Activated CD8-positive, alpha-beta T cell treated with anti-CD3 and anti-CD28 coated beads, Interleukin-2, amount 10 ng/mL, durations not matched to agents 7 days and 5 days (primary cell): ENCODE results near the gene KCNAB2. TPM values are rescaled to one million over a fixed set of nuclear protein-coding genes. Genes with fewer than 3 reads are reported as not detected.

ENCODE experiments used
- ATAC-seq: fragments of 150-1000 bp; cut with Tn5 transposase; one replicate; pipeline ENCODE4 v1.10.0; 2021; ENCODE audit warnings: moderate library complexity
- CTCF ChIA-PET: fragments of 350-600 bp; sonication (Branson Sonifier 250); formaldehyde crosslinking; loops from one replicate; lab custom pipeline; 2021; ENCODE audit warnings: antibody characterized with exemption; lab: Charles Lee
- POLR2A ChIA-PET: fragments of 350-600 bp; sonication (Branson Sonifier 250); formaldehyde crosslinking; loops from one replicate; lab custom pipeline; 2021; ENCODE audit warnings: antibody characterized with exemption; lab: Charles Lee
- DNase-seq: peaks from one replicate; pipeline ENCODE4 v3.0.0-alpha.2; 2020
- H3K27ac Mint-ChIP-seq: one replicate; pipeline ENCODE4 v1.8.0; 2021; ENCODE audit warnings: mild to moderate bottlenecking, mixed read lengths
- H3K27me3 Mint-ChIP-seq: one replicate; pipeline ENCODE4 v1.8.0; 2021; ENCODE audit warnings: low read depth, mixed read lengths
- H3K36me3 Mint-ChIP-seq: one replicate; pipeline ENCODE4 v1.8.0; 2021; ENCODE audit warnings: low read depth, mixed read lengths
- H3K4me1 Mint-ChIP-seq: one replicate; pipeline ENCODE4 v1.8.0; 2021; ENCODE audit warnings: low read depth, mixed read lengths
- H3K4me3 Mint-ChIP-seq: one replicate; pipeline ENCODE4 v1.8.0; 2021; ENCODE audit warnings: mild to moderate bottlenecking, mixed read lengths
- H3K9me3 Mint-ChIP-seq: one replicate; pipeline ENCODE4 v1.8.0; 2022; ENCODE audit warnings: mixed read lengths; ENCODE audit not compliant: insufficient read depth
- total RNA-seq, 2 experiments: library from RNA; stranded (reverse); gene quantifications; one replicate each; pipeline ENCODE4 v1.2.3, GENCODE V29; 2021

KCNAB2 gene
- total RNA-seq, 2 experiments from 2014 or later: 343 to 360 TPM

DNA sequence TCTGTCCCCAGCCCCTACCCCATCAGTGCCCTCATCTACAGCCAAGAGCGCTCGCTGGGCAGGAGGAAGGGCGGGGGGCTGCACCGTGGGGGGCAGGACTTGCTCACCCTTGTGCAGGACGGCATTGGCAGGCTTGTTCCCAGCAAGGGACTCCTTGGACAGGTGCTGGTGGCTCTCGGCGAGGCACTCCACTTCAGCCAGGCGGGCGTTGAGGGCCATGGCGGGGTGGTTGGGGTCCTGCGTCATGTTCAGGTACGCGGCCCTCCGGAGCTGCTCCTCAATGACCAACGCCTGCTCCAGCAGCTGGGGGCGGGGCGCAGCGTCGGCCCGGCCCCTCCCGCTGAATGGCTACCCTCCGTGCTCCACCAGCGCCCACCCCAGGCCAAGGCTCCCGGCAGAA is 64.0 kb downstream of the KCNAB2 start:
- no peak overlapping the region for H3K27ac Mint-ChIP-seq
- H3K4me1 Mint-ChIP-seq: no peaks in the 10 kb centered on the region
- peaks cover 11% of the 10 kb centered on the region for H3K27me3 Mint-ChIP-seq
- no peaks in the 10 kb centered on the region for H3K9me3 Mint-ChIP-seq
- ChIA-PET CTCF (no interaction called here), POLR2A (no interaction called here)
- ATAC-seq (no peak), DNase-seq (no peak)
- H3K4me3 Mint-ChIP-seq: no peak overlapping the region
- no peaks in the 10 kb centered on the region for H3K36me3 Mint-ChIP-seq

DNA sequence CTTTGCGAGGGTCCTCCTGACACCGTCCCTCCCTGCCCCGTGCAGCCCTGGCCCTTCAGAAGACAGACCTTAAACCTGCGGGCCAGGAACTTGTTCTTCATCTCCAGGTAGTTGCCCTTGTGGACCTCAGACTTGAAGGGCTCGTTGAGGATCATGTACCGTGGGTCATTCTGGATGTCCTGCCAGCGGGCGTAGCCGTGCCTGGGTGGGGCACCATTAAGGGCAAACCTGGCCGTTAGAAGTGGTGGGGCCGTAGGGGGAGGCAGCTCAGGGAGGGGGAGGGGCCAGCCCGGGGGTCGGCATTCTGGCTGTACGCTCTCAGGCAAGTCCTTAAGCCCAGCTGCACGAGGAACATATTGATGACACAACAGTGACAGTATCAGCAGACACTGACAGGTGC is 64.6 kb downstream of the KCNAB2 start:
- CTCF ChIA-PET: no interaction called here
- POLR2A ChIA-PET: no interaction called here
- no peaks in the 10 kb centered on the region for H3K9me3 Mint-ChIP-seq
- no peak overlapping the region for H3K27ac Mint-ChIP-seq
- DNase-seq (no peak), ATAC-seq (no peak)
- no peaks in the 10 kb centered on the region for H3K4me1 Mint-ChIP-seq
- H3K27me3 Mint-ChIP-seq: peaks cover 11% of the 10 kb centered on the region
- H3K36me3 Mint-ChIP-seq: no peaks in the 10 kb centered on the region
- H3K4me3 Mint-ChIP-seq: no peak overlapping the region

DNA sequence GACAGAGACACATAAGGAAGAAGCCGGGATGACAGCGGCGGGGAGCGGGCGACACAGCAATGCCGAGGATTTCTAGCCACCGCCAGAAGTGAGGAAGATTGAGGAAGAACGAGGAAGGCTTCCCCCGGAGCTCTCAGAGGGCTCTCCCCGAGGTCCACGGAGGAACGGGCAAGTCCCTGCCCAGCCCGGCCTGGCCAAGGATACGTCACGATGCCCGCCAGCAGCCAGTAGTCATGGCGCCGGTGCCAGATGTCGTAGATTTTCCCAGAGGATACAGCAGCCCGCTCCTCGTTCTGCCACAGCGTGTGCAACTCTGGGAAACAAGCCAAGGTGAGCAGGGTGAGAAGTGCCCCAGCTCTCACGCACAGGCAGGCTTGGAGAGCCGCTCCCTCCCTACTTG is 65.9 kb downstream of the KCNAB2 start:
- ChIA-PET CTCF (no interaction called here), POLR2A (no interaction called here)
- ATAC-seq (no peak), DNase-seq (no peak)
- peaks cover 19% of the 10 kb centered on the region for H3K27me3 Mint-ChIP-seq
- no peaks in the 10 kb centered on the region for H3K9me3 Mint-ChIP-seq
- no peaks in the 10 kb centered on the region for H3K36me3 Mint-ChIP-seq
- H3K4me3 Mint-ChIP-seq: no peak overlapping the region
- H3K4me1 Mint-ChIP-seq: no peaks in the 10 kb centered on the region
- no peak overlapping the region for H3K27ac Mint-ChIP-seq

DNA sequence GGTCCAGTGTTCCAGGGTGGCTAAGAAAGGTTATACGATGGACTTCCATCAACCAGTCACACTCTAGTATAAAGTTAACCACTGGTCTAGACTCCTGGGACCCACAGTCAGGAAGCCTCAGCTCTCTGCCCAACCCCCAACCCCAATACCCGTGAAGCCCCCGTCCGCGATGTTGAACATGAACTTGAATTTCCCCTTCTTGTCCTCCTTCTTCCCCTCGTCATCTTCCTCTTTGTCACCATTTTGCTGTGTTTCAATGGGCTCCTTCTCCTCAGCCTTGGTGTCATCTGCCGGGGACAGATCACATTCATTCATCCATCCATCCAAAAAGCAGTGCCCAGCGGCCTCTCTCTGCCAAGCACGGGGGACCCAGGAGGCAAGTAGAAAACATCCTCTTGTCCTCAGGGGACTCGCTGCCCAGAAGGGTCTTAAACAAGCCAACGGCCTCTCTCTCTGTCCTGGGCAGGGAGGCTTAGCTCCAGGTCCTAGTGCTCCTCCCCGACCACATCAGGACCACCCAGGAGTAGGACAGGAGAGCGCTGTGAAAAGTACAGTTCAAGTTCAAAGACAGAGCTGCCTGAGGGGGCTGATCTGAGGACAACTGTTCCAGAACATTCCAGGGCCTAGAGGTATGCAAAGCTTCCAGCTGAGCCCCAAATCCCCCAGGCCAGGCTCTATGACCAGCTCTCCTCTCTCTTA is 66.5 kb downstream of the KCNAB2 start:
- no peak for ATAC-seq
- no peaks in the 10 kb centered on the region for H3K9me3 Mint-ChIP-seq
- H3K27ac Mint-ChIP-seq: no peak overlapping the region
- no peaks in the 10 kb centered on the region for H3K36me3 Mint-ChIP-seq
- POLR2A ChIA-PET: no interaction called here
- no peaks in the 10 kb centered on the region for H3K4me1 Mint-ChIP-seq
- CTCF ChIA-PET: interaction anchor here (0.8 kb wide), 1 partner anchor 133 kb away, joined by 3 read pairs; no protein-coding TSS in a partner anchor
- no peak for DNase-seq
- H3K27me3 Mint-ChIP-seq: peaks cover 23% of the 10 kb centered on the region
- no peak overlapping the region for H3K4me3 Mint-ChIP-seq

DNA sequence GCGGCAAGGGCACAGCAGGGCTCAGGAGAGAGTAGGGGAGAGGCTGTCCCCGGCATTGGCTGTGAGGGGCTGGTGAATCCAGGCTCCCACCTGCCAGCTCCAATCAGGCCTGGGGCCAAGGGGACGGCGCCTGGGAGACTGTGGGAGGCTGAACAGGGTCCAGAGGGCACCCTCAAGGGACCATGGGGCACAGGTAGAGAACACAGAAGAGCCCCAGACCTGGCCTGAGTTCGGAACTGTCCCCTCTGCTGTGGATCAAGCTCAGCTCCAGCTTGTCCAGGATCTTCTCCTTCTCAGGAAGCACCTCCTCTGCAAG is 67.0 kb downstream of the KCNAB2 start:
- no peaks in the 10 kb centered on the region for H3K36me3 Mint-ChIP-seq
- ATAC-seq: no peak
- no peaks in the 10 kb centered on the region for H3K4me1 Mint-ChIP-seq
- peaks cover 23% of the 10 kb centered on the region for H3K27me3 Mint-ChIP-seq
- DNase-seq: no peak
- no peak overlapping the region for H3K27ac Mint-ChIP-seq
- no peaks in the 10 kb centered on the region for H3K9me3 Mint-ChIP-seq
- no peak overlapping the region for H3K4me3 Mint-ChIP-seq
- ChIA-PET CTCF (interaction anchor here (0.8 kb wide), 1 partner anchor 132 kb away, joined by 3 read pairs; no protein-coding TSS in a partner anchor), POLR2A (no interaction called here)

DNA sequence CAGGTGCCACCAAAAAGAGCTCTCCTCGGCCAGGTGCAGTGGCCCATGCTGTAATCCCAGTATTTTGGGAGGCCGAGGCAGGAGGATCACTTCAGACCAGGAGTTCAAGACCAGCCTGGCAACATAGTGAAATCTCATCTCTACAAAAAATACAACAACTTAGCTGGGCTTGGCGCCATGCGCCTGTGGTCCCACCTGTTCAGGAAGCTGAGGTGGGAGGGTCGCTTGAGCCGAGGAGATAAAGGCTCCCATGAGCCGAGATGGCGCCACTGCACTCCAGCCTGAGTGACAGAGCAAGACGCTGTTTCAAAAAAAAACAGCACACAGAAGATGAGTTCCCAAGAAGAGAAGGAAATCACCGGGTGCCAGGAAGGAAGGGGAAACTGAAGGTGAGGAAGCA is 67.4 kb downstream of the KCNAB2 start:
- H3K36me3 Mint-ChIP-seq: no peaks in the 10 kb centered on the region
- ATAC-seq: no peak
- no peaks in the 10 kb centered on the region for H3K9me3 Mint-ChIP-seq
- ChIA-PET CTCF (interaction anchor here (0.8 kb wide), 1 partner anchor 132 kb away, joined by 3 read pairs; no protein-coding TSS in a partner anchor), POLR2A (no interaction called here)
- H3K4me1 Mint-ChIP-seq: no peaks in the 10 kb centered on the region
- no peak overlapping the region for H3K4me3 Mint-ChIP-seq
- no peak overlapping the region for H3K27ac Mint-ChIP-seq
- DNase-seq: no peak
- H3K27me3 Mint-ChIP-seq: peaks cover 23% of the 10 kb centered on the region

DNA sequence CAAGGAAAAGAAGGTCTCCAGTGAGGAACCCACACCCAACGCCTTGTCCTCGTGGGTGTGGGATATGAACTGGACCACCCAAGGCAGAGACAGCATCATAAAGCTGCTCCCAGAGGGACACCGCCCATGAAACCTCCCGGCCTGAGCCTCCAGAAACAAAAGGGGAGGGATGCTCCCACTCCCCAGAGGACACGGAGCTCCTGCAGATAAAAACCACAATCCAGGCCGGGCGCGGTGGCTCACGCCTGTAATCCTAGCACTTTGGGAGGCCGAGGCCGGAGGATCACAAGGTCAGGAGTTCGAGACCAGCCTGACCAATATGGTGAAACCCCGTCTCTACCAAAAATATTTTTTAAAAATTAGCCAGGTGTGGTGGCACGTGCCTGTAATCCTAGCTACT is 68.1 kb downstream of the KCNAB2 start:
- ChIA-PET POLR2A (no interaction called here), CTCF (no interaction called here)
- no peaks in the 10 kb centered on the region for H3K9me3 Mint-ChIP-seq
- ATAC-seq (no peak), DNase-seq (no peak)
- H3K4me1 Mint-ChIP-seq: no peaks in the 10 kb centered on the region
- no peak overlapping the region for H3K27ac Mint-ChIP-seq
- no peaks in the 10 kb centered on the region for H3K36me3 Mint-ChIP-seq
- H3K27me3 Mint-ChIP-seq: peaks cover 19% of the 10 kb centered on the region
- H3K4me3 Mint-ChIP-seq: no peak overlapping the region

DNA sequence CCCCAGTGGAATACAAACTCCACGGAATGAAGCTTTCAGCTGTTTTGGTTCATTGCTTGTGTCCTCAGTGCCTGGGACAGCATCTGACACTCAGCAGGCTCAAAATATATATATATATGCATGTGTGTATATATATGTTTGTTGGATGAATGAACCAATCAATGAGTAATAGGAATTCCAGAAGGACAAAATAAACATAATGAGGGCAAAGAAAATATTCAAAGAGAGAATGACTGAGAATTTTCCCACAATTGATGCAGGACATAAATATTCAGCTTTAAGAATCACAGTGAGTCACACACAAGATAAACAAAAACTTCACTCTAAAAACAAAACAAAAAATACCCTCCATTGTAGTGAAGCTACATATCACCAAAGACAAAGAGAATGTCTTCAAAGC is 70.4 kb downstream of the KCNAB2 start:
- CTCF ChIA-PET: interaction anchor here (1.5 kb wide), 1 partner anchor 69 kb away, joined by 4 read pairs; no protein-coding TSS in a partner anchor
- POLR2A ChIA-PET: no interaction called here
- Mint-ChIP-seq H3K4me3 (no peak overlapping the region), H3K4me1 (no peaks in the 10 kb centered on the region), H3K9me3 (no peaks in the 10 kb centered on the region), H3K36me3 (no peaks in the 10 kb centered on the region), H3K27ac (no peak overlapping the region), H3K27me3 (peaks cover 19% of the 10 kb centered on the region)
- no peak for DNase-seq
- no peak for ATAC-seq

DNA sequence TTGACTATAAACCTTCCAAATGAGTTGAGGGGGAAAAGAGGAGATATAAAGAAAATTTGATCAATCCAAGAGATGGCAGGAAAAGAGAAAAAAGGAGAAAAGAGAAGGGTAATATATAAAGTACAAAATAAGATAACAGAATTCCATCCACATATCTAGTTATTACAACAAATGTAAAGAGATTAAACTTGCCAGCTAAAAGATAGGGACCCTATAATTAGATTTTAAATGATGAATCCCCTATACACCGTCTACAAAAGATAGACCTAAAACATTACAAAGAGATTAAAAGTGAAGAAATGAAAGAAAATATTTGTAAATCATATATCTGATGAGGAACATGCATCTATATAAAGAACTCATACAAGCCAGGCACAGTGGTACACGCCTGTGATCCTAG is 71.4 kb downstream of the KCNAB2 start:
- ATAC-seq (no peak), DNase-seq (no peak)
- no peaks in the 10 kb centered on the region for H3K36me3 Mint-ChIP-seq
- no peaks in the 10 kb centered on the region for H3K9me3 Mint-ChIP-seq
- H3K27me3 Mint-ChIP-seq: peaks cover 16% of the 10 kb centered on the region
- no peak overlapping the region for H3K27ac Mint-ChIP-seq
- no peaks in the 10 kb centered on the region for H3K4me1 Mint-ChIP-seq
- ChIA-PET CTCF (interaction anchor here (1.5 kb wide), 1 partner anchor 68 kb away, joined by 4 read pairs; no protein-coding TSS in a partner anchor), POLR2A (no interaction called here)
- no peak overlapping the region for H3K4me3 Mint-ChIP-seq

DNA sequence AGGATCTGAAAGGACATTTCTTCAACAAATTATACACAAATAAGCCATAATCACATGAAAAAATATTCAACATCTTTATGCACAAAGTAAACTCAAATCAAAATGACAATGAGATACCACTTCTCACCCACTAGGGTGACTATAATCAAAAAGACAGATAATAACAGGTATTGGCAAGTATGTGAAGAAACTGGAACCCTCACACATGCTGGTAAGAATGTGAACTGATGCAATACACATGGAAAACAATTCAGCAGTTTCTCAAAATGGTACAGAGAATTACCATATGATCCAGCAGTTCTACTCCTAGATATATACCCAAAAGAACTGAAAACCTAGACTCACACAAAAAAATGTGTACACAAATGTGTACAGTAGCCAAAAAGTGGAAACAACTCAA is 71.9 kb downstream of the KCNAB2 start:
- Mint-ChIP-seq H3K36me3 (no peaks in the 10 kb centered on the region), H3K27me3 (peaks cover 15% of the 10 kb centered on the region), H3K4me3 (no peak overlapping the region), H3K9me3 (no peaks in the 10 kb centered on the region), H3K27ac (no peak overlapping the region), H3K4me1 (no peaks in the 10 kb centered on the region)
- ATAC-seq: no peak
- DNase-seq: no peak
- ChIA-PET POLR2A (no interaction called here), CTCF (no interaction called here)

DNA sequence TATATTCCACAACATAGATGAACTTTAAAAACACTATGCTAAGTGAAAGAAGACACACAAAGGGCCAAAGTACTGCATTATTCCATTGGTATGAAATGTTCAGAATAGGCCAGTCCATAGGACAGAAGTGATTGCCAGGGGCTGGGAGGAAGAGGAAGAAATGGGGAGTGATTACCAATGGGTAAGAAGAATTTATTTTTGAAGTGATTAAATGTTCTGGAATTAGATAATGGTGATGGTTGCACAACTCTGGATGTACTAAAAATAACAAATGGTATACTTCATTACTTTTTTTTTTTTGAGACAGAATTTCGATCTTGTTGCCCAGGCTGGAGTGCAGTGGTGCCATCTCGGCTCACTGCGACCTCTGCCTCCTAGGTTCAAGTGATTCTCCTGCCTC is 72.7 kb downstream of the KCNAB2 start:
- H3K4me1 Mint-ChIP-seq: no peaks in the 10 kb centered on the region
- H3K36me3 Mint-ChIP-seq: no peaks in the 10 kb centered on the region
- no peak overlapping the region for H3K4me3 Mint-ChIP-seq
- POLR2A ChIA-PET: no interaction called here
- H3K27me3 Mint-ChIP-seq: peaks cover 12% of the 10 kb centered on the region
- no peaks in the 10 kb centered on the region for H3K9me3 Mint-ChIP-seq
- CTCF ChIA-PET: no interaction called here
- DNase-seq (no peak), ATAC-seq (no peak)
- H3K27ac Mint-ChIP-seq: no peak overlapping the region

DNA sequence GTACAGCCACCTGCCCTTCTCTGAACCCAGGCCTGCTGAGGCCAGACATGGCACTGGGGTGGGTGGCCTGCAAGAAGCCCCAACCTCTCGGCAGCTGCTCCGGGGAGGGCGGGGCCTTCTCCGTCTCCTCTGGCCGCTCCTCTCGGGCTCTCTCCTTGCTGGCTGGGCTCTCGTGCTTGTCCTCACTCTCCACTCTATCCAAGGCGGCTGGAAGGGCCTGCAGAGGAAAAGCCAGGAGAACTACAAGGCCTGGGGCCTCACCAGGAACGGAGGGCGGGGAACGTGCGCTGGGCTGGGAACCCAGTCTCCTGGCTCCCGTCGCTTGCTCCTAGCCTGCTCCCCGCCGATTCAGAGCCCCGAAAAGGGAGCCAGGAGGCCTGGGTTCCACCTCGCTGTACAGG is 75.3 kb downstream of the KCNAB2 start:
- no peak for ATAC-seq
- Mint-ChIP-seq H3K27me3 (peaks cover 9% of the 10 kb centered on the region), H3K4me1 (no peaks in the 10 kb centered on the region), H3K4me3 (no peak overlapping the region), H3K9me3 (no peaks in the 10 kb centered on the region), H3K27ac (no peak overlapping the region), H3K36me3 (no peaks in the 10 kb centered on the region)
- ChIA-PET CTCF (no interaction called here), POLR2A (no interaction called here)
- DNase-seq: no peak
